ENCODE results near the gene MIA2.
"Not testable (repeated sequence)": the region's sequence is repeated elsewhere in the genome, so short reads cannot be mapped to it uniquely, and the experiment has no call there.

Gene MIA2

DNA sequence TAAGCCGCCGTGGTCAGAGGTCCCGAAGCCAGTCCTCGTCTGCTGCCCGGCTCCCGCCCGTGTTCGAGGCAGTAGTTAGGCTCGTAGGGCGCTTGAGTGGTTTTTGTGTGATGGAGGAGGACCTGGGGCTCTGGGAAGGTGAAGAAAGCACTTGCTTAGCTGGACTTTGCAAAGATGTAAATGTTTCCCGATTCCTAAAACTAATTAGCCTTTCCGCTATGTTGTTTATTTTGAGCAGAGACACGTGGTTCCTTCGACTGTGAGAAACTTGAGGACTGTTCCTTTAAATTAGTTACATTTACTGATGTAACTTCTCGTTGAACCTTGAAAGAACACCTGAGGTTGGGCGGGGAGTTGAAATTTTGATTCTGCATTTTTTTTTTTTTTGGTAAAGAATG is 33.9 kb downstream of the MIA2 start:
- DNase-seq (ENCODE audit: low read depth) = peak; percentile 19

DNA sequence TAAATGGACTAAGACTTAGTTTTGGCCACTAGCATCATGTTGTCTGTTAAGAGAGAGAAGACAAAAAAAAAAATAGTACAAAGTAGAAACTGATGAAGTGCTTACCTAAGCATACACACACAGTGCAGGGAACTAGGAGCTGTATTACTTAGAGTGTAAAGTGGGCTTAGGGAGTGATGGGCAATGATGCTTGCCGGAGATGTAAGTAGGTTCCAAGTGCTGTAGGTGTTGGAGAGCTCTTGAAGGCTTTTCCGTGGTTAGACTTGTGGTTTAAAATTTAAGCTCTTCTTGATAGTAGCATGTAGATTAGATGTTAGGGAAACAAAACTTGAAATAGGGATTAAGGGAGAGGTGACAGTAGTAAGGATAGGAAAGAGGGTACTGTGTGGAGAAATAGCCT is 34.7 kb downstream of the MIA2 start:
- peak; percentile 54 for DNase-seq (ENCODE audit: low read depth)

DNA sequence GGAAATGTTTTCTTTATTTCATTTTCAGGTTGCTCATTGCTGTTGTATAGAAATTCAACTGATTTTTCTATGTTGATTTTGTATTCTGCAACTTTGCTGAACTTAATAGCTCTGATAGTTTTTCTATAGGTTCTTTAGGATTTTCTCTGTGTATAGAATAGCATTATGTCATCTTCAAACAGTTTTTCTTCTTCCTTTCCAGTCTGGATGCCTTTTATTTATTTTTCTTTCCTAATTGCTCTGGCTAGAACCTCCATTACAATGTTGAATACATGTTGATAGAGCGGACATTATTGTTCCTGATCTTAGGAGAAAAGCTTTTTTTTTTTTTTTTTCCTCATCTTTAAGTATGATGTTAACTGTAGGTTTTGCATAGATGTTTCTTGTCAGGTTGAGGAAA is 39.2 kb downstream of the MIA2 start:
- no peak for DNase-seq (ENCODE audit: low read depth)

DNA sequence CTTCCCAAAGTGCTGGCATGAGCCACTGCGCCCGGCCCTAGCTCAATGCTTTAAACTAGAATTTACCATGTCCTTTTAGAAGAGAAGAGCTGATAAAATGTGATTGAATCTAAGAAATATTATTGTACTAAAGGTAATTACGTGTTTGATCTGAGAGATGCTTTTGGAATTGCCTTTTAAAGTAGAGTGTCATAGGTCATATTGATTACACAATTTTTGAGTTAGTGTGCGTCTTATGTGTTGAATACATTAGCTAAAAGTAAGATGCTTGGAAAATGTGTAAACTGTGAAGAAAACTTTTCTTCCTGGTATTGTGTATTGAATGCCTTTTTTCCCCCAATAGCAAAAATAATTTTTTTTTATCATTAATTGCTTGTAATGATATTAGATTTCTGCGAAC is 41.7 kb downstream of the MIA2 start:
- no peak for DNase-seq (ENCODE audit: low read depth)

DNA sequence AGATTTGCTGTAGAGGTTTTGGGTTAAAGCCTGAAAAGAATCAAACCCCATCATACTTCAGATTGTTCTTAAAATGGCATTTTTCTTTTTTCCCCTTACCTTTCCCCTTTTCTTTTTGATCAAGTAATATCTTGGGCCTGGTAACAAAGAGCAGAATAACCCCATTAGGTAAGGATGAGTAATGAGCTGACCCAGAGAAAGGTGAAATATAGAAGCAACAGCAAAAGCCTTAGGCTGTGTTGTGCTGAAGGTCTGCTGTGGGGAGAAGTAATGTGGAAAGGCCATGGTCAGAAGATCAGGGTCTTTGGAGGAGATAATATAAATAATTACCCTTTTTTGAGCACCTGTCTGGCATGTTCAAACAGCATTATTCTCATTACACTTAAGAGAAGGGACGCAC is 42.3 kb downstream of the MIA2 start:
- no peak for DNase-seq (ENCODE audit: low read depth)

DNA sequence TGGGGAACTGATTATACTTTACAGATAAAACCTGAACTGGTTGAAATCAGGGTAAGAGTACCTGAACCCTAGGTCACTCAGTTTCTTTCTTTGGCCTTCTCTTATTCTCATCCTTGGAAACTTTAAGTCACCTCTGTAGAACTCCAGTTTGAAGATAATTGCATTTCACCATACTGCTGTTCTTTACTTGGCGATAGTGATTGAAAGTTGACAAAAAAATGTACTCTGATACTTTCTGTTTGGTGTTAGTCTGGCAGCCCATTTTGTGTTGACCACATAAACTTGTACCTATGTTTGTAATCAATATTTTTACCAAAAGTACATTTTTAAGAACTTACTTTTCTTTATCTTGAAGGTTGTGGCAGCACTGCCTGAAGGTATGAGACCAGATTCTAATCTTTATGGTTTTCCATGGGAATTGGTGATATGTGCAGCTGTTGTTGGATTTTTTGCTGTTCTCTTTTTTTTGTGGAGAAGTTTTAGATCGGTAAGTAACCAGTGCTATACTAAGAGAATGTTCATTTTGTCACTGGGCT is 42.9 kb downstream of the MIA2 start:
- DNase-seq (ENCODE audit: low read depth) = no peak

DNA sequence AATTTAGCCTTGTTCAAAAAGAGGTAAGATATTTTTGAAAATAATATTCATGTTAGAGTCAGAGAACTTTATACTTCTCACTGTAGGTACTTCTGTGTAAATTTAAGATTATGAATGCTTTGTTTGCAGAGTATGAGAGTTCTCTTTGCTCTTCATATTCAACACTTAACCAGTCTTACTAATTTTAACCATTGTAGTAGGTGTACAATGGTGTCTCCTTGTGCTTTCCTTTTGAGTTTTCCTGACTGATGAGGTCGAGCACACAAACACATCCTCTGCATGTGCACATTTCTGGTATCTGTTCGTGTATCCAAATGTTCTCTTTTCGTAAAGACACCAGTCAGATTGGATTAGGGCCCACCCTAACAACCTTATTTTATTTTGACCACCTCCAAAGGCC is 45.8 kb downstream of the MIA2 start:
- no peak for DNase-seq (ENCODE audit: low read depth)

DNA sequence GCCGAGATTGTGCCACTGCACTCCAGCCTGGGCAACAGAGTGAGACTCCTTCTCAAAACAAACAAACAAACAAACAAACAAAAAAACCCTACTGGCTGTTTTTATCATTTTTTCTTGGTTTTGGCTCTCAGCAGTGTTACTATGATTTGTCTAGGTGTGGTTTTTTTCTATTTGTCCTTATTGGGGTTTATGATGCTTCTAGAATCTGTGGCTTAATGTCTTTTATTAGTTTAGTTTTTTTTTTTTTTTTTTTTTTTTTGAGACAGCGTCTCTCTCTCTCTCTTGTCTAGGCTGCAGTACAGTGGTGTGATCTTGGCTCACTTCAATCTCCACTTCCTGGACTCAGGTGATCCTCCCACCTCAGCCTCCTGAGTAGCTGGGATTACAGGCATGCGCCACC is 47.0 kb downstream of the MIA2 start:
- not testable (repeated sequence) for DNase-seq (ENCODE audit: low read depth)

DNA sequence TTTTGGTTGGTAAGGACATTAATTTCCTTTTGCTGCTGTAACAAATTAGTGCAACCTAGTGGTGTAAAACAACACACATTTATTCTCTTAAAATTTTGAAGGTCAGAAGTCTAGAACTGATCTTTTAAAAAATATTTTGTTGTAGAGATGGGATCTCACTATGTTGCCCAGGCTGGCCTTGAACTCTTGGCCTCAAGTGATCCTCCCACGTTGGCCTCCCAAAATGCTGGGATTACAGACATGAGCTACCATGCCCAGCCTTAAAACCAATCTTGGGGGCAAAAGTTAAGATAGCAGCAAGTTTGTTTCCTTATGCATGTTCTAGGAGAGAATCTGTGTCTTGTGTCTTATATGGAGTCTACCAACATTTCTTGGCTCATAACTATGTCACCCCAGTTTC is 55.8 kb downstream of the MIA2 start:
- no peak for DNase-seq (ENCODE audit: low read depth)

DNA sequence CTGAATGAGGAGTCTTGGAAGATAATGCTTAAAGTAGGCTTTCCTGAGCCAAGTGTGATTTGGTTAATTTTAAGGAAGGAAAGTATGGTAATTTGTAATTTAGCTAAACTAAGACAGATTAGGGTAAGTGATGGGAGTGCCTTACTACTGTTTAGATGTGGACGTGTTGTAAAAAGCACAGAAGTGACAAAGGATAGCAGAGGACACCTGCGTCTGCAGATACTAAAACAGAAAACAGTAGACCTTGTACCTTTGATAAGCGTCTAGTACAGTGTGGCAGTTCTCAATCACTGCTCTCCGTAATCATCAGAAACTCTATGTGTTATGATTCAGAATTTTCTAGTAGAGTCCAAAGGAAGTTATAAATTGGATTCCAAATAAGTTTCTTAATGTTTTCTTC is 58.0 kb downstream of the MIA2 start:
- no peak for DNase-seq (ENCODE audit: low read depth)

DNA sequence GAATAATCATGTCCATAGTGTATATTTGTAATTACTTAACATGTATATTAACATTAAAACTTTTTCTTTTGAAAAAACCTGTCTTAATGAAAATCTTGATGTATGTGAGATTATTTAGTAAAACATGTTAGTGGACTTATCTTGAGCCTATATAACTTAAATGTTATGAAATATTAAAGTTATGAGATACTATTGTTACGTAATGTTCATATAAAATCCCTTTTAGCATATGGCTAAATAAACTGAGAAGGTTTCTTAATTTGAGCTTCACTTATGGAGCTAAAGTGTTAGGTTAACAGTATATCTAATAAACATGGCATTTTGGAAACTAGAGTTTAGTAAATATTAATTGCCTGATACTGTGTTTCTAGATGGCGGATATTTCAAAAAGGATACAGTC is 59.9 kb downstream of the MIA2 start:
- DNase-seq (ENCODE audit: low read depth) = no peak

DNA sequence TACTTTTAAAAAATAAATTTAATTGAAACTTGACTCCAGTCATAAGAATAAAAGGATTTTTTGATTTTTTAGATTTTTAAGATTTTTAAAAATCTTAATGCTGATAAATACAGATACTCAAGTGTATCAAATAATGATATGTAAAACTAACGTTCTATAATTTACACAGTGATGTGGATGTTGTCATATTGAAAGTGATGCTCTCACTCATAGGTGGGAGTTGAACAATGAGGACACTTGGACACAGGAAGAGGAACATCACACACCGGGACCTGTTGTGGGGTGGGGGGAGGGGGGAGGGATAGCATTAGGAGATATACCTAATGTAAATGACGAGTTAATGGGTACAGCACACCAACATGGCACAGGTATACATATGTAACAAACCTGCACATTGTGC is 66.7 kb downstream of the MIA2 start:
- not testable (repeated sequence) for DNase-seq (ENCODE audit: low read depth)

DNA sequence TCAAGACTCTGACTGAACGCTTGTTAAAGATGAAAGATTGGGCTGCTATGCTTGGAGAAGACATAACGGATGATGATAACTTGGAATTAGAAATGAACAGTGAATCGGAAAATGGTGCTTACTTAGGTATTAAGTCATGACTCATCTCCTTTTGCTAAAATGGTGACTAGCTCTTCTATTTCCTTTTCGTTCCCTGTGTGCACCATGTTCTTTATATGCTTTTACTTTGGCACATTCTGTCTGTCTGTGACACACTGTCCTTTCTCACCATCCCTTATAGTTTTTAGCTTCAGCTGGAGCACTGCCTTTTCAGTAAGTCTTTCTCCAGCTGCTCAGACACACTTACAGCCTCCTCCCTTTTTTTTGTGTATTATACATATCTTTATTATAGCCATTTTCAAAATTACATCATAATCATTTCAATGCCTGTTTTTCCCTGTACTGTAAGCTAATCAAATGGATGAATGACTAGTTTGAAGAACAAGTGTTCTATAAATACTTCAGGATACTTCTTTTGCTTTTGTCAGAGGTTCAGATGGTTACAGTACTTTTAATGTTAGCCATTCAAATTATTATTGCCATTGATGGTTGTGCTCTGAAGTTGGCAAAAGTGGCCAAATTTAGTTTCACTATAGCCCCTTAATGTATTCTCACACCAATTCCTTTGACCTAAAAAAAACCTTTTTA is 68.6 kb downstream of the MIA2 start:
- DNase-seq (ENCODE audit: low read depth) = no peak

DNA sequence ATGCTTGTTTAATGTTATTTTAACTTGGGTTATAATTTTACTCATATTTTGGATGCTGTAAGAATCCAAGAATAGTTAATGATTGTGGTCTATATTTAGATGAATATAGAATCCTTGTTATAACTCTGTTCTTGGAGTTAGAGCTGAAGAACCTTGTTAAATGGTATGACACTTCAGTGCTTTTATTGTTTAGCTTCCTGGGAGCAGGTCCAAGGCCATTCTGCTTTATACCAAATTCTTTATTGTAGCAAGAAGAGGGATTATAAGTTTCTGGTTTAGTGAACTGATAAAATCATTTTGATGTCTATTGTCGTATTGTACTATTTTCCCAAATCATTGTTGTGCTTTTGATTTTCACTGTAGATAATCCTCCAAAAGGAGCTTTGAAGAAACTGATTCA is 69.4 kb downstream of the MIA2 start:
- no peak for DNase-seq (ENCODE audit: low read depth)

DNA sequence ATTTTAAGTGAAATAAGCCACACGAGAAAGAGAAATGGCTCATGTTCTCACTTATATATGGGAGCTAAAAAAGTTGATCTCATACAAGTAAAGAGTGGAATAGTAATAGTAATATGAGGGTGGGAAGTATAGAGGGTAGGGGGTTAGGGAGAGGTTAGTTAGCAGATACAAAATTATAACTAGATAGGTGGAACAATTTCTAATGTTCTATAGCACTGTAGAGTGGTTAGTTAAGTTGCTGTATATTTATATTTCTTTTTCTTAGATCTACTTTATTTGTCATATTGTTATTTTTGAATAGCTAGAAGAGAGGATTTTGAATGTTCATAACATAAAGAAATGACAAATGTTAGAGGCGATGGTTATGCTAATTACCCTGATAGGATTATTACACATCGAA is 74.1 kb downstream of the MIA2 start:
- no peak for DNase-seq (ENCODE audit: low read depth)

DNA sequence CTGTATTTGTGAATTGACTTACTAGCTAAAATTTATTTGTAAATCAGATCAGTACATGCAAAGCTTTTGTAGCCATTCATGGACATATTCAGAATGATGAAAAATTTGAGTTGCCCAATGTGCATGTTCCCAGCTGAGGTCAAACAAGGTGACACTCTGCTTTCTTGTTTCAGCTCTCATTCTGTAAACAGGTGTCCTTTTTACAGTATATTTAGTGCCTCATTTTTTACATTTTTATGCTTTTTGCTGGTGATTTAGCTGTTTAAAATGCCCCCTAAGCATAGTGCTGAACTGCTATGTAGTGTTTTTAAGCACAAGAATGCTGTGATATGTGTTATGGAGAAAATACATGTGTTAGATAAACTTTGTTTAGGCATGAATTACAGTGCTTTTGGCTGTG is 76.3 kb downstream of the MIA2 start:
- DNase-seq (ENCODE audit: low read depth) = peak; percentile 23

DNA sequence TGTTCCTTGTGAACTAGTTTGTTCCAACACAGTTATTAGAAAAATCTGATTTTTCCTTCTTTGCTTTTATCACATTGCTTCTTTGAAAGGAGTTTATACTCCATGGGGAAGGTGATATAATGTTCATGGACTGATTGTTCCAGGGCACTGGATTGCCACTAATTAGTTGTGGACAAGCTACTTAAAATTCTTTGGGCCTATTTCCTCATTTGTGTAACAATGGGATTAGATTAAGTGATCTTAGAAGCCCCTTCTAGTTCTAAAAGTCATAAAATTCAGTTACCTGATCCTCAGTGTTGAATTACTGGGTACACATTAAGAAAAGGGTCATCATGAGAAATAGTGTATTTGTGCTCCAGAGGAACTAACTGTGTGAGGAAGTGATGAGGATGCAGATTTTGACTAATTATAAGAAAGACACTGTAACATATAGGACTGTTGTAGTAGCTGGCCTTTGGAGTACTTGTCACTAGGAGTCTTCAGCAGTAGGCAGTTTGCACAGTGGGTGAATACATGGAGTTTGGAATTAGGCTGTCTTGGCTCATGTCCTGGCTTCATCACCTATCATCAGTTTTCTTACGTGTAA is 82.2 kb downstream of the MIA2 start:
- DNase-seq (ENCODE audit: low read depth) = no peak

DNA sequence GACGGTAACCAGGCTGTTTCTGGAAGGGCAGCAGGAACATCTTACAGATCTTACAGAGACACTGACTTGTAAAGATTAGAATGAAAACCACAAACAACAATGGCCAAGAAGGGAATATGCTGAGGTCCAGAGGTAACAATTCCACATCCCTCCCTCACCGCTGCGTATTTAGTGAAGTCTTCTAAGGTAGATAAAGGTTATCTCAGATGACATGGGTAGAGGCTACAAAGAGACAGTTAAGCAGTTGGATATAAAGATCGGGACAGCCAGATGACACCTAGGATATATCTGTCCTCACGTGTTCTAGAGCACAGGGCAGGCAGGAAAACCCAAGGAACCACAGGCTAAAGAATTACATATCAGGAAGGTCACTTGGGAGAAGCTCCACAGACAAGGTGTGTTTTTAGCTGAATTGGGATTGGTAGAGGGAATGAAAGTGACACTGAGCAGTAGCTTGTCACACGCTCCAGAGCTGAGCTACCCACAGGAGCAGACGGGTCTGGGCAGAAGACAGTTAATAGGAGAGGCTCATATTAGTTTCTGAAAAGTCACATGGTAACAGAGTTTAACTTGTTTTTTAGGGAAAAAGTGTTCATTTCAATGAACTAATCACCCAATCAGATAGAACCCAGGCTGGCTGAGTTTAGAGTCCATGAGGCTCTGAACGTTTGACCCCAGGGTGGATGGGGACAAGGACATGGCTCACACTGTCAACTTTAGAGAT is 83.3 kb downstream of the MIA2 start:
- DNase-seq (ENCODE audit: low read depth) = no peak

DNA sequence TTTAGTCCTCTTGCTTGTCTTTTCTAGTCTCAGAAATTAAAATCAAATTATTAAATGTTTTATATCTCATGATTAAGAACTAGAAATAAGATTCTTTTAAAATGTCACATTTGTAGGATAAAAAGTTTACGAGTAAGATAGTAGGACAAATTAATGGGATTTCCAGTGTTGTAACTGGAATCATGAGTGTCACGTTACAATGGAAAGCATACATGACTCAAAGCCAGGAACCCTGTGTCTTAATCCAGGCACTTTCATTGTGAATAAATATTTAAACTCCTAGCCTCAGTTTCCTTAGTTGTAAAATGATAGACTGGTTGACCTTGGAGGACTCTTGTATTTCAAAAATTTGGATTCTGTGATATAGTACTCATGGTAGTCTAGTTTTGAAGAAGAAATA is 84.9 kb downstream of the MIA2 start:
- DNase-seq (ENCODE audit: low read depth) = no peak

DNA sequence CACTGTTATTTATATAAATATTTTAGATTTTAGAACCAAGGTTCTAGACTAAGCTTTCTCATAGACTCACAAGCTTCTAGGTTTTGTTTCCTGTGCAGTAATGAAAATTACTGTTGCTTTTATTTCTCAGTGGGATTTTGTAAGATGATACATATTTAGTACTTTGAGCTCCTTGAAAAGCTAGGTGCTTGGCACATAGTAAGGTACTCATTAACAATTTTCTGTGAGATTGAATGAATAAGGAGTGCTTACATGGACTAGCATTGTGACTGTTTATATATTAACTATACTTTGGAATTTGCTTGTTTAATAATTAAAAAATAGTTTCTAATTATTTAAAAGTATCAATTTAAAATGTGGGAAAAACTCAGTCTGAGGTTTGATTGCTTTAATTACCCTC is 85.7 kb downstream of the MIA2 start:
- DNase-seq (ENCODE audit: low read depth) = no peak

DNA sequence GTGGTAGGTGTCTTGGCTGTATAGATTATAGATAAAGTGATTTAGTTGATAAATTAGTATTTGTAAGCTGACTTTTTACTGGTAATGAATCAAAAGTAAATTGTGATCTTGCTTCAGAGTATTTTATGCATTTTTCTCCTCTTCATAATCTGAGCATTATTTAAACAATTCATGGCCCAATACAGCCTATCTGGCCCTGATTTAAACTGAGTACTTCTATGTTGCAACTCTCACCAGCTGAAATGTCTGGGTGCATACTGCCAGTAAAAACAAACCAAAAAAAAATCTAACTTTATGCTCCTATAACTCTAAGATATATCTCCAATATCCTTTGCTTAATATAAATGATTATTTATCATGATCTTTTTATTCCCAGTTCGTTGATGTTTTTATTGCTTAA is 86.6 kb downstream of the MIA2 start:
- DNase-seq (ENCODE audit: low read depth) = no peak

DNA sequence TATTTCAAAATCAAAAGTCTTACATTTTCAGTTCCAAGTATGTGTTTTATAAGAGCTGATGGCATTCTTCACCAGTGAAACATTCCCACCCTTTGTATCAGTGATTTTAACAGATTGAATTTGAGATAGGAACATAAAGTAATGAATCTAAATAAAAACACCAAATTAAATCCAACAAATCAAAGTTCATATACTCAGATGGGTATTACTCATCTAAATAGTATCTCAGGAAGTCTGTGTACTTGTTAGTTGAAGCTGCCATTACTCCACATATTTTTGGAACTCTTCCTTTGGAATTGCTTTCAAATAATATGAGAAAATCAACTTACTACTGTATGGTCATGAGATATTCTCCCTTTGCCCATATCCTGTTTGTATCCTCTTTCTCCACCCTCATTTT is 89.1 kb downstream of the MIA2 start:
- DNase-seq (ENCODE audit: low read depth) = peak; percentile 37

DNA sequence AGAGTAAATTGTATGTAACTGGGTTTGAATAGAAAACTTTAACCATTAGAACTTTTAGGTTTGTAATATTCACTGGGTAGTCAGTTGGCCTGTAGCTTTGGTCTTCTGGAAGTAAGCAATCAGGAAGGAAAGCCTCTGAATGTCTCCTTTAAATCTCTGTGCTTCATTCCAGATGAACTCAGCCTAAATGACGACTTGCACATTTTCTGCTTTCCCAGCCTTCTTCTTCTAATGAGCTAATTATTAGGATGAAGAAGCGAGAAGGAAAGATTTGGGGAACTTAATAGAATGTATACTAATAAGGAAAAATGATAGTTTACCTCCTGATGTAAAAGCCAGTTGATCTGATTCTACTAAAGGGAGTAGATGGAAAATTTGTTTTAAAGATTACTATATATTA is 90.4 kb downstream of the MIA2 start:
- no peak for DNase-seq (ENCODE audit: low read depth)

Data from amniotic epithelial cell (primary cell).